ENCODE data around the gene STYK1.

Gene STYK1

GRCh38 chr12:10705655-10706054 is 31.8 kb upstream of the STYK1 start:
- no peak for TF ChIP-seq CTCF (IDR thresholded peaks at IDR 0.05; ENCODE audit: low read depth, low read length)
- DNase-seq (ENCODE audit: extremely low read depth, low read depth) = no peak

GRCh38 chr12:10701843-10702242 is 28.0 kb upstream of the STYK1 start:
- DNase-seq (ENCODE audit: extremely low read depth, low read depth) = no peak
- TF ChIP-seq CTCF (IDR thresholded peaks at IDR 0.05; ENCODE audit: low read depth, low read length) = no peak

- TF ChIP-seq CTCF (IDR thresholded peaks at IDR 0.05; ENCODE audit: low read depth, low read length) = no peak
- DNase-seq (ENCODE audit: extremely low read depth, low read depth) = no peak
Observed at GRCh38 chr12:10701131-10701681, 27.4 kb upstream of the STYK1 start.

- DNase-seq (ENCODE audit: extremely low read depth, low read depth) = no peak
- no peak for TF ChIP-seq CTCF (IDR thresholded peaks at IDR 0.05; ENCODE audit: low read depth, low read length)
Observed at GRCh38 chr12:10700581-10700980, 26.7 kb upstream of the STYK1 start.

GRCh38 chr12:10697862-10698261 is 24.0 kb upstream of the STYK1 start:
- no peak for TF ChIP-seq CTCF (IDR thresholded peaks at IDR 0.05; ENCODE audit: low read depth, low read length)
- no peak for DNase-seq (ENCODE audit: extremely low read depth, low read depth)

- DNase-seq (ENCODE audit: extremely low read depth, low read depth) = no peak
- TF ChIP-seq CTCF (IDR thresholded peaks at IDR 0.05; ENCODE audit: low read depth, low read length) = no peak
Observed at GRCh38 chr12:10697156-10697555, 23.3 kb upstream of the STYK1 start.

GRCh38 chr12:10690906-10691305 is 17.1 kb upstream of the STYK1 start:
- no peak for TF ChIP-seq CTCF (IDR thresholded peaks at IDR 0.05; ENCODE audit: low read depth, low read length)
- DNase-seq (ENCODE audit: extremely low read depth, low read depth) = no peak
